GM12878 (cell line): ENCODE data around the gene NUDT14.

ENCODE experiments used
- ATF3 ChIP-seq: IDR thresholded peaks from 2 replicates; pipeline ENCODE4 v1.6.1; 2011; ENCODE audit warnings: low read depth, mild to moderate bottlenecking, low read length, moderate library complexity, borderline replicate concordance; ENCODE audit errors: extremely low read depth
- CTCF ChIP-seq, 3 experiments: IDR thresholded peaks in 2 of 3; conservative IDR thresholded peaks in 1 of 3; 2 replicates each; pipeline ENCODE4 v1.5.1; 2011; ENCODE audit warnings: low read depth in 3 of 3, low read length in 3 of 3, mild to moderate bottlenecking in 3 of 3, control low read depth in 2 of 3, moderate library complexity in 2 of 3, inconsistent platforms in 1 of 3, mixed read lengths in 1 of 3; ENCODE audit not compliant: control insufficient read depth in 2 of 3, insufficient read depth in 1 of 3; ENCODE audit errors: extremely low read depth in 1 of 3
- MAX ChIP-seq: IDR thresholded peaks from 2 replicates; pipeline ENCODE4 v1.6.1; 2012; ENCODE audit warnings: low read depth, low read length, improper control_type of control experiment
- POLR2AphosphoS5 ChIP-seq: IDR thresholded peaks from 2 replicates; pipeline ENCODE4 v1.6.1; 2011; ENCODE audit warnings: mild to moderate bottlenecking, low read length, inconsistent platforms
- REST ChIP-seq: IDR thresholded peaks from 2 replicates; pipeline ENCODE4 v1.6.1; 2012; ENCODE audit warnings: mild to moderate bottlenecking, low read depth, low read length
- SMARCA5 ChIP-seq: fragments of 450-650 bp; IDR thresholded peaks from 2 replicates; pipeline ENCODE4 v1.6.1; 2017; ENCODE audit warnings: mild to moderate bottlenecking
- SP1 ChIP-seq: IDR thresholded peaks from one replicate; pipeline ENCODE4 v1.6.1; 2011; ENCODE audit warnings: low read depth, low read length

- TF ChIP-seq CTCF (IDR thresholded peaks at IDR 0.05 in 2 of 3, conservative IDR thresholded peaks at IDR 0.05 in 1 of 3; ENCODE audit: control insufficient read depth in 2 of 3, extremely low read depth in 1 of 3, insufficient read depth in 1 of 3, low read depth in 3 of 3, low read length in 3 of 3) (no peak), POLR2AphosphoS5 (no peak), MAX (no peak), ATF3 (no peak), REST (no peak), SP1 (no peak), SMARCA5 (no peak)
These were observed 37.5 kb upstream of the NUDT14 start for GRCh38 chr14:105218611-105219010.
